ENCODE results near the gene PTBP1. TPM values are rescaled to one million over a fixed set of nuclear protein-coding genes. Genes with fewer than 3 reads are reported as not detected.

Gene PTBP1
- total and polyA plus RNA-seq, 2 experiments from 2014 or later = 539 to 632 TPM

DNA sequence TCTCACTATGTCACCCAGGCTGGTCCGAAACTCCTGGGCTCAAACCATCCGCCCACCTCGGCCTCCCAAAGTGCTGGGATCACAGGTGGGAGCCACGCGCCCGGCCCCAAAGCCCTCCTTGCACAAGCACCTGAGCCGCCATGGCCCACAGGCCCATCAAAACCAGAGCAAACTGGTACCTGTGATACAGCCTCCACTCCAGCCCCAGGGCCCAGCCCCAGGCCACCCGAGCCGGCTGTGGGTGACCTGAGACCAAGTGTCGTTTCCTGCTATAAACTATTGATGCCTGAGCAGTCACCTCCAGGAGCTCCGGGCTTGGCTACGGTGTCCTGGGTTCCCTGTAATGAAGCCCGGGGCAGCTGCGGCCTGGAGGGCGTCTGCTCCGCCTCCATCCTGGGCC, 9.7 kb upstream of the PTBP1 start:
- TF ChIP-seq, protein P1, sequence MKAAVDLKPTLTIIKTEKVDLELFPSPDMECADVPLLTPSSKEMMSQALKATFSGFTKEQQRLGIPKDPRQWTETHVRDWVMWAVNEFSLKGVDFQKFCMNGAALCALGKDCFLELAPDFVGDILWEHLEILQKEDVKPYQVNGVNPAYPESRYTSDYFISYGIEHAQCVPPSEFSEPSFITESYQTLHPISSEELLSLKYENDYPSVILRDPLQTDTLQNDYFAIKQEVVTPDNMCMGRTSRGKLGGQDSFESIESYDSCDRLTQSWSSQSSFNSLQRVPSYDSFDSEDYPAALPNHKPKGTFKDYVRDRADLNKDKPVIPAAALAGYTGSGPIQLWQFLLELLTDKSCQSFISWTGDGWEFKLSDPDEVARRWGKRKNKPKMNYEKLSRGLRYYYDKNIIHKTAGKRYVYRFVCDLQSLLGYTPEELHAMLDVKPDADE (IDR thresholded peaks at IDR 0.05) = no peak
- no peak for TF ChIP-seq EZH2phosphoT487 (IDR thresholded peaks at IDR 0.05; ENCODE audit: unreplicated experiment)
- TF ChIP-seq NANOG (IDR thresholded peaks at IDR 0.05; ENCODE audit: borderline replicate concordance) = no peak
- TF ChIP-seq JUNB (IDR thresholded peaks at IDR 0.05; ENCODE audit: unreplicated experiment) = no peak
- TF ChIP-seq ZNF114 (CRISPR knock-in tag; IDR thresholded peaks at IDR 0.05) = no peak
- H3K4me1 Mint-ChIP-seq = peaks cover 36% of the 10 kb centered on the region
- DNase-seq (ENCODE audit: low spot score) (no peak), ATAC-seq (no peak)
- Histone ChIP-seq H3K27me3 (ENCODE audit: insufficient read depth) (no peaks in the 10 kb centered on the region), H3K79me2 (replicated peaks; ENCODE audit: insufficient read depth) (peaks cover 24% of the 10 kb centered on the region), H3K9me2 (ENCODE audit: insufficient read depth) (no peaks in the 10 kb centered on the region), H3K27ac (ENCODE audit: low read depth) (no peak overlapping the region), H2AFZ (no peak overlapping the region), H3K36me3 (ENCODE audit: insufficient read depth) (no peaks in the 10 kb centered on the region), H3K4me2 (no peak overlapping the region), H3K4me3 (no peak overlapping the region), H3F3A (replicated peaks; ENCODE audit: low read depth) (peaks cover 23% of the 10 kb centered on the region), H4K20me1 (replicated peaks; ENCODE audit: insufficient read depth) (no peaks in the 10 kb centered on the region), H3K4me1 (ENCODE audit: insufficient read depth) (peaks cover 48% of the 10 kb centered on the region)
- H3K4me3 Mint-ChIP-seq = no peak overlapping the region
- no peak overlapping the region for H3K27ac Mint-ChIP-seq
- H3K9me3 Mint-ChIP-seq = no peaks in the 10 kb centered on the region
- H3K27me3 Mint-ChIP-seq (ENCODE audit: insufficient read depth, low read depth, poor library complexity) = peaks cover 9% of the 10 kb centered on the region
- H3K36me3 Mint-ChIP-seq (ENCODE audit: low read depth) = no peaks in the 10 kb centered on the region; the same call in 2 of the 3 replicates

DNA sequence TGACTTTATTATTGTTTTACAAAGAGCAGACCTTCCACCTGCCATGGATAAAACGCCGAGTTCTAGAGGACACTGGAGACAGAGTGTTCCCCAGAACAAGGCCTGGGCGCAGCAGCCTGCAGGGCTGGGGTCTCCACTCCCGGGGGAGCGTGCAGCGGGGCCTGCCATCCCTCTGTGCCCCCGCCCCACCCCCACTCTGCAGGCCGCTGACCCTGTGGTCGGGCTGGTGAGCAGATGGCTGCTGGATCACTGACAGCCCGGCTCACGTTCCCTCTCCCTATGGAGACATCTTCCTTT, 8.6 kb upstream of the PTBP1 start:
- Mint-ChIP-seq H3K4me1 (peaks cover 30% of the 10 kb centered on the region), H3K27me3 (ENCODE audit: insufficient read depth, low read depth, poor library complexity) (peaks cover 9% of the 10 kb centered on the region), H3K9me3 (no peaks in the 10 kb centered on the region), H3K4me3 (0 out of 3 replicates have a peak overlapping the region, but pooled peaks have one; percentile 33), H3K36me3 (ENCODE audit: low read depth) (no peaks in the 10 kb centered on the region; the same call in 2 of the 3 replicates), H3K27ac (peak overlapping the region; percentile 88)
- Histone ChIP-seq H3K4me1 (ENCODE audit: insufficient read depth) (peaks cover 44% of the 10 kb centered on the region), H3K36me3 (ENCODE audit: insufficient read depth) (no peaks in the 10 kb centered on the region), H3K27me3 (ENCODE audit: insufficient read depth) (no peaks in the 10 kb centered on the region), H3K27ac (ENCODE audit: low read depth) (peak overlapping the region; percentile 91; the same call in 1 of the 2 replicates), H4K20me1 (replicated peaks; ENCODE audit: insufficient read depth) (no peaks in the 10 kb centered on the region), H3K4me2 (peak overlapping the region; percentile 64), H3K79me2 (replicated peaks; ENCODE audit: insufficient read depth) (peaks cover 18% of the 10 kb centered on the region), H2AFZ (no peak overlapping the region), H3F3A (replicated peaks; ENCODE audit: low read depth) (peaks cover 17% of the 10 kb centered on the region), H3K4me3 (no peak overlapping the region), H3K9me2 (ENCODE audit: insufficient read depth) (no peaks in the 10 kb centered on the region)
- TF ChIP-seq EZH2 (IDR thresholded peaks at IDR 0.05; ENCODE audit: low read depth, unreplicated experiment) = no peak
- DNase-seq (ENCODE audit: low spot score) = no peak
- peak; percentile 9; the same call in 2 of the 3 replicates for ATAC-seq

DNA sequence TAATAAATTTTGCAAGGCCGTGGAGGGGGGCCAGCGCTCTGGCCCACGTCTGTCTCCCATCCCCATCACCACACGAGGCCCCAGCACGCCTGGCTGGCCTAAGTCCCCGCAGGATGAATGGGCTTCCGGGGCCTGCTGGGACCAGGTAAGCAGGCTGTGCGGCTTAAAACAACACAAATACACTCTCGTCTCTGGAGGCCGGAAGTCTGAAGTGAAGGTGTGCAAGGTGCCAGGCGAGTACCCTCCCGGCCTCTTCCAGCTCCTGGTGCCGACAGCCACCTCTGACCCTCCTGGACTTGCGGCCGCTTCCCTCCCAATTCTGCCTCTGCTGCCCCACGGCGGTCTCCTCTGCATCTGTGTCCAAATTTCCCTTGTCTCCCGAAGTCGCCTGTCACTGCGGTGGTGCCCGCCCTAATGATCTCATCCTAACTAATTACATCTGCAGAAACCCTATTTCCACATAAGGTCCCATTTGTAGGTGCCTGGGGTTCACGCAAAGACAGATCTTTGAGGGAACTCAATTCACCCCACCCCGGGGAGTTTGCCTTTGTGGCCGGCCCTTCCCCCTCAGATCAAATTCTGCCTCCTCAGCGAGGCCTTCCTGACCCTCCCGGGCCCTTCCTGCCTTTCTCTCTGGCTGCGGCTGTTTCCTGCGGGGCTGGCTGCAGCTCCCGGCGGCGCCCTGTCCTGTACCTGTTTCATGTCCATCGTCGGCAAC, 8.1 kb upstream of the PTBP1 start:
- Histone ChIP-seq H3K27me3 (ENCODE audit: insufficient read depth) (no peaks in the 10 kb centered on the region), H3F3A (replicated peaks; ENCODE audit: low read depth) (peaks cover 17% of the 10 kb centered on the region), H3K36me3 (ENCODE audit: insufficient read depth) (no peaks in the 10 kb centered on the region), H4K20me1 (replicated peaks; ENCODE audit: insufficient read depth) (no peaks in the 10 kb centered on the region), H3K27ac (ENCODE audit: low read depth) (peak overlapping the region; percentile 91), H3K9me2 (ENCODE audit: insufficient read depth) (no peaks in the 10 kb centered on the region), H3K4me2 (peak overlapping the region; percentile 64), H3K4me1 (ENCODE audit: insufficient read depth) (peaks cover 42% of the 10 kb centered on the region), H3K4me3 (0 out of 2 replicates have a peak overlapping the region, but pooled peaks have one; percentile 27), H2AFZ (no peak overlapping the region), H3K79me2 (replicated peaks; ENCODE audit: insufficient read depth) (peaks cover 13% of the 10 kb centered on the region)
- peak; percentile 82 for DNase-seq (ENCODE audit: low spot score)
- Mint-ChIP-seq H3K27ac (peak overlapping the region; percentile 88), H3K27me3 (ENCODE audit: insufficient read depth, low read depth, poor library complexity) (peaks cover 9% of the 10 kb centered on the region), H3K9me3 (no peaks in the 10 kb centered on the region), H3K4me1 (peaks cover 30% of the 10 kb centered on the region), H3K4me3 (peak overlapping the region; percentile 33), H3K36me3 (ENCODE audit: low read depth) (no peaks in the 10 kb centered on the region; the same call in 2 of the 3 replicates)
- ATAC-seq = peak; percentile 72
- TF ChIP-seq, protein P2, sequence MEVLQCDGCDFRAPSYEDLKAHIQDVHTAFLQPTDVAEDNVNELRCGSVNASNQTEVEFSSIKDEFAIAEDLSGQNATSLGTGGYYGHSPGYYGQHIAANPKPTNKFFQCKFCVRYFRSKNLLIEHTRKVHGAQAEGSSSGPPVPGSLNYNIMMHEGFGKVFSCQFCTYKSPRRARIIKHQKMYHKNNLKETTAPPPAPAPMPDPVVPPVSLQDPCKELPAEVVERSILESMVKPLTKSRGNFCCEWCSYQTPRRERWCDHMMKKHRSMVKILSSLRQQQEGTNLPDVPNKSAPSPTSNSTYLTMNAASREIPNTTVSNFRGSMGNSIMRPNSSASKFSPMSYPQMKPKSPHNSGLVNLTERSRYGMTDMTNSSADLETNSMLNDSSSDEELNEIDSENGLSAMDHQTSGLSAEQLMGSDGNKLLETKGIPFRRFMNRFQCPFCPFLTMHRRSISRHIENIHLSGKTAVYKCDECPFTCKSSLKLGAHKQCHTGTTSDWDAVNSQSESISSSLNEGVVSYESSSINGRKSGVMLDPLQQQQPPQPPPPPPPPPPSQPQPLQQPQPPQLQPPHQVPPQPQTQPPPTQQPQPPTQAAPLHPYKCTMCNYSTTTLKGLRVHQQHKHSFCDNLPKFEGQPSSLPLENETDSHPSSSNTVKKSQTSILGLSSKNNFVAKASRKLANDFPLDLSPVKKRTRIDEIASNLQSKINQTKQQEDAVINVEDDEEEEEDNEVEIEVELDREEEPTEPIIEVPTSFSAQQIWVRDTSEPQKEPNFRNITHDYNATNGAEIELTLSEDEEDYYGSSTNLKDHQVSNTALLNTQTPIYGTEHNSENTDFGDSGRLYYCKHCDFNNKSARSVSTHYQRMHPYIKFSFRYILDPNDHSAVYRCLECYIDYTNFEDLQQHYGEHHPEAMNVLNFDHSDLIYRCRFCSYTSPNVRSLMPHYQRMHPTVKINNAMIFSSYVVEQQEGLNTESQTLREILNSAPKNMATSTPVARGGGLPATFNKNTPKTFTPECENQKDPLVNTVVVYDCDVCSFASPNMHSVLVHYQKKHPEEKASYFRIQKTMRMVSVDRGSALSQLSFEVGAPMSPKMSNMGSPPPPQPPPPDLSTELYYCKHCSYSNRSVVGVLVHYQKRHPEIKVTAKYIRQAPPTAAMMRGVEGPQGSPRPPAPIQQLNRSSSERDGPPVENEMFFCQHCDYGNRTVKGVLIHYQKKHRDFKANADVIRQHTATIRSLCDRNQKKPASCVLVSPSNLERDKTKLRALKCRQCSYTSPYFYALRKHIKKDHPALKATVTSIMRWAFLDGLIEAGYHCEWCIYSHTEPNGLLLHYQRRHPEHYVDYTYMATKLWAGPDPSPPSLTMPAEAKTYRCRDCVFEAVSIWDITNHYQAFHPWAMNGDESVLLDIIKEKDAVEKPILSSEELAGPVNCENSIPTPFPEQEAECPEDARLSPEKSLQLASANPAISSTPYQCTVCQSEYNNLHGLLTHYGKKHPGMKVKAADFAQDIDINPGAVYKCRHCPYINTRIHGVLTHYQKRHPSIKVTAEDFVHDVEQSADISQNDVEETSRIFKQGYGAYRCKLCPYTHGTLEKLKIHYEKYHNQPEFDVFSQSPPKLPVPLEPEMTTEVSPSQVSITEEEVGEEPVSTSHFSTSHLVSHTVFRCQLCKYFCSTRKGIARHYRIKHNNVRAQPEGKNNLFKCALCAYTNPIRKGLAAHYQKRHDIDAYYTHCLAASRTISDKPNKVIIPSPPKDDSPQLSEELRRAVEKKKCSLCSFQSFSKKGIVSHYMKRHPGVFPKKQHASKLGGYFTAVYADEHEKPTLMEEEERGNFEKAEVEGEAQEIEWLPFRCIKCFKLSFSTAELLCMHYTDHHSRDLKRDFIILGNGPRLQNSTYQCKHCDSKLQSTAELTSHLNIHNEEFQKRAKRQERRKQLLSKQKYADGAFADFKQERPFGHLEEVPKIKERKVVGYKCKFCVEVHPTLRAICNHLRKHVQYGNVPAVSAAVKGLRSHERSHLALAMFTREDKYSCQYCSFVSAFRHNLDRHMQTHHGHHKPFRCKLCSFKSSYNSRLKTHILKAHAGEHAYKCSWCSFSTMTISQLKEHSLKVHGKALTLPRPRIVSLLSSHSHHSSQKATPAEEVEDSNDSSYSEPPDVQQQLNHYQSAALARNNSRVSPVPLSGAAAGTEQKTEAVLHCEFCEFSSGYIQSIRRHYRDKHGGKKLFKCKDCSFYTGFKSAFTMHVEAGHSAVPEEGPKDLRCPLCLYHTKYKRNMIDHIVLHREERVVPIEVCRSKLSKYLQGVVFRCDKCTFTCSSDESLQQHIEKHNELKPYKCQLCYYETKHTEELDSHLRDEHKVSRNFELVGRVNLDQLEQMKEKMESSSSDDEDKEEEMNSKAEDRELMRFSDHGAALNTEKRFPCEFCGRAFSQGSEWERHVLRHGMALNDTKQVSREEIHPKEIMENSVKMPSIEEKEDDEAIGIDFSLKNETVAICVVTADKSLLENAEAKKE (CRISPR knock-in tag; IDR thresholded peaks at IDR 0.05) = no peak
